Activated T-helper 2 cell treated with anti-CD3 and anti-CD28 coated beads, Interferon-gamma antibody, Interleukin-2, Interleukin-4, amounts not matched to agents 10 μg/mL and 5 μg/mL and 100 μg/mL, durations not matched to agents 14 hours and 24 hours and 36 hours (primary cell): ENCODE results near the gene SH2D1B. TPM values are rescaled to one million over a fixed set of nuclear protein-coding genes. Genes with fewer than 3 reads are reported as not detected.

Experiments used
- DNase-seq: peaks from one replicate; pipeline ENCODE4 v3.0.0; 2021; ENCODE audit warnings: low spot score
- H3K27ac Mint-ChIP-seq: one replicate; pipeline ENCODE4 v1.8.0; 2021; ENCODE audit warnings: mixed read lengths
- H3K27me3 Mint-ChIP-seq: one replicate; pipeline ENCODE4 v1.8.0; 2021; ENCODE audit warnings: low read depth, mixed read lengths
- H3K36me3 Mint-ChIP-seq: one replicate; pipeline ENCODE4 v1.8.0; 2021; ENCODE audit warnings: low read depth, mixed read lengths
- H3K4me1 Mint-ChIP-seq: one replicate; pipeline ENCODE4 v1.8.0; 2021; ENCODE audit warnings: low read depth, mixed read lengths
- H3K4me3 Mint-ChIP-seq: one replicate; pipeline ENCODE4 v1.8.0; 2021; ENCODE audit warnings: low read depth, mild to moderate bottlenecking, moderate library complexity, mixed read lengths
- H3K9me3 Mint-ChIP-seq: one replicate; pipeline ENCODE4 v1.8.0; 2021; ENCODE audit warnings: mixed read lengths
- intact Hi-C: fragments of 100-400 bp; cut with micrococcal nuclease; formaldehyde crosslinking; loops from one replicate; pipeline ENCODE4 v1.15.1; 2023
- total RNA-seq: library from RNA; stranded (reverse); gene quantifications from 2 replicates; pipeline ENCODE4 v1.2.3, GENCODE V29; 2022

SH2D1B gene
- total RNA-seq, 1 donor from 2014 or later = 0.84 TPM

DNA sequence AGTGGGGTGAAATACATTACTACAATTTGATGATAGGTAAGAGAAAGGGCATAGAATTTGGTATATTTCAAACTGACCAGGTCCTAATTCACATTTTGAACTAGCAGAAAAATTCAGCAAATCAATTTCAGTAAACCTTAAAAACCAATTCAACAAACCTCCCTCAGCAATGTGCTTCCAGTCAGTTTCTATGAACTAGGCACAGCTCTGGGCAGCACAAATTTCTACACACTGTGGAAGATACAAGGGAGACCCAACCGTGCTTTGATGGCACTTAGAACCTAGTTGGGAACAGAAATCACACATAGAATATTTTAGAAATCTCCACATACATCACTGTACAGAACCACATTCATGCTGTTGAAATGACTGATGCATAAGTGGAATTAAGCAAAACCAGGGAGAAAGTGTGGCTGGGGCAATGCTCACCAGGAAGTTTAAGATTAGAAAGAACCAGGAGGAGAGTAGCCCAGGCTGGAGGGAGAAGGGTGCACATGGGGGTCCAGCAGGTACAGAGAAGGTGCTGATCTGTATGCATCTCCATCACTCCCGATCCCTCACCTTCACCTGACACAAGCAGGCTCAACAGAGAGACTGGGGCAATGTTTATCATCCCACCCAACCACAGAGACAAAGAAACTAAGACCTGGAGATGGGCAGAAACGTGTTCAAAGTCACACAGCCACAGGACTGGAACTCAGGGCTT, 15.6 kb downstream of the SH2D1B start:
- no peak for DNase-seq
- H3K36me3 Mint-ChIP-seq = no peaks in the 10 kb centered on the region

DNA sequence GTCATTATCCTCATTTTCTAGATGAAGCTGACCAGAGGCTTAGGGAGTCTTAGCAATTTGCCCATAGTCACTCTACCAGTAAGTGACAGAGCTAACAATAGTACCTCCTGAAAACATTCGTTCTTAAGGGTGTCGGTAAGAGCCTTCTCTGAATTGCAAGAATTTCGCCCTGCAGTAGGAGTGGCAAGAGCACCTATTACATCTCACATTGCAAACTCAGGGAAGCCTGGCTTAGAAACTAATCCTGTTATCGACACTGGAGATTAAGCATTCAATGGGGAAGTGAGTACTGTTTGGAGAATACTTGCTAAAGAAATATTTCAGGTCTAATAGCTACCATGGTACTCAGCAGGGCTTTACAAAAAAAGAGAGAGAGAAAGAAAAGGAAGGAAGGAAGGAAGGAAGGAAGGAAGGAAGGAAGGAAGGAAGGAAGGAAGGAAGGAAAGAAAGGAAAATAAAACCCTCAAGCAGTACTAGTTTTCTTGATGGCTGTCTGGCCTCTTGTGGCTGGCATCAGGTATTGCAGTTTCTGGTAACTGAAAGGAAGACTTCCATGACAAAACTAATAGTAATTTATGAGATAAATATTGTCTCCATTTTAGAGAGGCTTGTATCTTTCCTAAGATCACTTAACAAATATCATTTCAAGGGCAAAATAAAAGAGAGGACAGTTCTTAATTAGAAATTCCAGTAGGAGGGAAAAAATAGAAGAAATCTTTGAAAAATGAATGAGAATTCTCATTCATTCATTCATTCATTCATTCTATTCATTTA, 20.0 kb downstream of the SH2D1B start:
- H3K9me3 Mint-ChIP-seq = no peaks in the 10 kb centered on the region
- H3K4me1 Mint-ChIP-seq = peaks cover 6% of the 10 kb centered on the region
- H3K36me3 Mint-ChIP-seq = no peaks in the 10 kb centered on the region
- intact Hi-C loops = loop anchor here (2.0 to 10.0 kb wide), 2 partner anchors 335 to 597 kb away; no protein-coding TSS in a partner anchor
- no peak overlapping the region for H3K4me3 Mint-ChIP-seq
- H3K27ac Mint-ChIP-seq = no peak overlapping the region
- peaks cover 21% of the 10 kb centered on the region for H3K27me3 Mint-ChIP-seq
- DNase-seq = no peak

More for the DNA sequence above, 15.6 kb downstream of the SH2D1B start:
- intact Hi-C loops = loop anchor here (10.0 kb wide), 1 partner anchor 602 kb away; no protein-coding TSS in a partner anchor
- no peak overlapping the region for H3K4me3 Mint-ChIP-seq
- H3K9me3 Mint-ChIP-seq = no peaks in the 10 kb centered on the region
- H3K27ac Mint-ChIP-seq = no peak overlapping the region
- no peaks in the 10 kb centered on the region for H3K4me1 Mint-ChIP-seq
- H3K27me3 Mint-ChIP-seq = peaks cover 29% of the 10 kb centered on the region

DNA sequence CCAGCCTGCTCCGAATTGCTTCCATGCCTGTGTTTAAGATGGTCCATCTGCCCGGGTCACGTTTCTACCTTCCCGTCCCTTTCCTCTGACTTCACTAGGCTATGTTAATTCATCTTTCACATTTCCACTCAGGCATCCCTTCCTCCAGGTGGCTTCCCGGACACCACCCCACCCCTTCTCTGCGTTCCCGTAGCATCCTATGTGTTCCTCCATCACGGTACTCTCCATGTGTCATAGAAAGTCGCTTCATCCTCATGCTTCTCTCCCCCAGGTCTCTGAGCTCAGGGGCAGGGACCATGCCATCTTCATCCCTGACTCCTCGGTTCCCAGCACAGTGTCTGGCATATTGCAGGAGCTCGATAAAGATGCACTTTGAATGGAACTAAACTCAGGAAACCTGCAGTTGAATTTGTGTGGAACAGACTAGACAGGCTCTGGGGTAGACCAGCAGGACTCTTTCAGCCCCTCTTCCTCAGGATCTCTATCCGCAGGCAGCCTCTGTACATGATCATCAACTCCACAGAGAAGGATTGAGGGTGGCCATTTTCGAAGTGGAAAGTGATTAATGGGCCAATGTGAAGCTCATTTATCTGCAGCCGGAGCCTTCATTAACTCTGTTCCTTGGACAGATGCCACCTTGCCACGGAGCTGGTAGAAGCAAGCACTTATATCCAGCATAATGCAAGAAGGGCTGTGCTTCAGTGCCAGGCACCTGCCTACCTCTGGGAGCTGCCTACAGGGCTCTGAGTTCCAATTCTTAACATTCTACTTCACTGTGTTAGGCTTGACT, 21.3 kb downstream of the SH2D1B start:
- no peak overlapping the region for H3K4me3 Mint-ChIP-seq
- no peak for DNase-seq
- peaks cover 13% of the 10 kb centered on the region for H3K27me3 Mint-ChIP-seq
- intact Hi-C loops = loop anchor here (10.0 kb wide), 1 partner anchor 596 kb away; no protein-coding TSS in a partner anchor
- H3K9me3 Mint-ChIP-seq = no peaks in the 10 kb centered on the region
- H3K27ac Mint-ChIP-seq = no peak overlapping the region
- peaks cover 6% of the 10 kb centered on the region for H3K4me1 Mint-ChIP-seq
- H3K36me3 Mint-ChIP-seq = no peaks in the 10 kb centered on the region

DNA sequence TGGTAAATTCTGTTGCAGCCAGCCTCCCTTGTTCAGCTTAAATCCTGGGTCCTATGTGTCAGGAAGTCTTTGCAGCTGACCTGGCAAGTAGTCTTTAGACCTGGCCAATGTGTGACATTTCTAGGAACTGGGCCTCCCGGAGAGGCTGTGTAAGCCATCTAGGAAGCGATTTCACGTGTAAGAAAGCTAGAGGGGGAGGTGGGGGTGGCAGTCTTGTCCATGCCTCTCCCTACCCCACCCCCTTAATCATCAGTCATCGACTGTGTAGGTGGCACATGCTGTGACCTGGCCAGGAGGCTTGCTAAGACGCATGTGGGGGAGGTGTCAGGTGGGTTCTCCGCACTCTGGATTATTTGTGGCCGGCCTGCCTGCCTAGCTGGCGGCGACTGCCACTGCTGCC, 22.0 kb downstream of the SH2D1B start:
- DNase-seq = no peak
- H3K4me3 Mint-ChIP-seq = no peak overlapping the region
- H3K27me3 Mint-ChIP-seq = peaks cover 13% of the 10 kb centered on the region
- H3K36me3 Mint-ChIP-seq = no peaks in the 10 kb centered on the region
- H3K9me3 Mint-ChIP-seq = no peaks in the 10 kb centered on the region
- intact Hi-C loops = loop anchor here (10.0 kb wide), 1 partner anchor 595 kb away; no protein-coding TSS in a partner anchor
- no peak overlapping the region for H3K27ac Mint-ChIP-seq
- peaks cover 6% of the 10 kb centered on the region for H3K4me1 Mint-ChIP-seq

DNA sequence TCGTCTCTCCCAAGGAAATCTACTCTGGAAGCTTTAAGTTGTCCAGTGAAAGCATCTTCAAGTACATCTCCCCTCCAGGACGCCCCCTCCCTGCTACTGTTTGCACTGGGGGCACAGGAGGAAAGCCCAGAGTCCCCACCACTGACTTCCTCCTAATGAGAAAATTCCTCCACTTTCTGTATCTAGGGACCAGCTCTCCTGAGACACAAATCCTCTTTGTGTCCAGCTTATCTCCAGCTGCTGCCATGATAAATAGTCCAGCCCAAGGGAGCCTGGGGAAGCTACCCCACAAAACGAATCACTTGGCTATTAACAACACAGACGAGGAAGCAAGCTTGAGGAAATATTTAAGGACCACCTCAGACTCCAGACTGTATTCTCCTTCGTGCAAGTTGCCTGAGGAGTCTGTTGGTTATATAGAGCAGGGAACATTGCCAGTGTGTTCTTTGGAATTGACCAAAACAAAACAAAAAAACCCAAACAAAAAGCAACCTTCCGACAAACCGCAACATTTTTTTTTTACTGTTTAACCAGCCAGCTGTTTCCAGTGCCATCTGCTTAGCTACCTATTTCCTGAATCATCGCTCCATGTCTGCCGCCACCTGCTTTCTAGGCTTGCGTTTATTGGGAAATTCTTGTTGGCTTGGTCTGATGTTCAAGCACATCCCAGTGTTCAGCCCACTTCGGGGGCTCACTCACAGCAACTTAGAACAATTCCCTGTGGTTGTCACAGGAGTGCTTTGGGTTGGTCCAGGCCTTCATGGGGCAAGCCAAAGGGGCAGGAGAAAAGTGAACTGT, 22.7 kb downstream of the SH2D1B start:
- H3K27me3 Mint-ChIP-seq = peaks cover 13% of the 10 kb centered on the region
- intact Hi-C loops = no loop called here
- no peaks in the 10 kb centered on the region for H3K36me3 Mint-ChIP-seq
- peaks cover 6% of the 10 kb centered on the region for H3K4me1 Mint-ChIP-seq
- no peak overlapping the region for H3K4me3 Mint-ChIP-seq
- no peak overlapping the region for H3K27ac Mint-ChIP-seq
- H3K9me3 Mint-ChIP-seq = no peaks in the 10 kb centered on the region
- DNase-seq = no peak

DNA sequence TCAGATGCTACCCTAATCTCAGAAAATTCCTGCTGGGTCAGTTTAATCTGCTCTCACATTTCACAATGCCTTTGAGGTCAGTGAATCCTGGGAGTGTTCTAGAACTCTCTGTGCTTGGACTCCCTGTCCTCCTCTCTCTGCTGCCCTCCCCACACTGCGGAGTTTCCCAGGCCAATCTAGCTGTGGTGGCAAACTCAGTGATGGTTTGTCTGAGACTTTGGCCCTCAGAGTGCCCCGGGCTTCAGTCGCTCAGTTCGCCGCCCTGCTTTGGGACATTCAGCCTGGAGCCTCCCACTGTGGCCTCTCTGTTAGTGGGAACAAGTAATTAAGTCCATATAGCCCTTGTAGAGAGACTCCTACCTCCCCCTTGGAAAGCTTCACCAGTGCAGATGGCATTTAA, 23.3 kb downstream of the SH2D1B start:
- no peak overlapping the region for H3K27ac Mint-ChIP-seq

DNA sequence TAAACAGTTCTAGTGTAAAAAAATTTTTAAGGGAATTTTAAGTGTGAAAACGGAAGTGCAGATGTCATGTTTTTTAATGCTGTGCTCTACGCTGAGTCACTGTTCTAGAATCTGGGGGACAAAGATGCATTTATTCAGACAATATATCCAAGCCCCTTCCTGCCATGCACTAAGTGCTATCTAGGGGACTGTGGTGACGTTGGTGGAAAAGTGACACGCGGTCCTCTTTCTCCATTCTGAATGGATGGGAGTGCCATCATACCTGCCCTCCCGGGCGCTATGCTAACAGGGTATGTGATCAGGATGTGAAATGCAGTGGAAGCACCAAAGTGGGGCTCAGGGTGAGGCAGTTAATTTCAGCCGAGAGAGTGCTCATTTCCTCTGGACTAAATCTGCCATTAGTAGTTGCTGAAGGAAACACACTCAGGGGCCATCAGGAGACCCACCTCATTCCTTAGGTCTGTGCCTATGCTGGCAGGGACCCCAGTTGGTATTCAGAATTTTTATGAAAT, 23.8 kb downstream of the SH2D1B start:
- Mint-ChIP-seq H3K27me3 (peaks cover 10% of the 10 kb centered on the region), H3K4me3 (no peak overlapping the region), H3K27ac (no peak overlapping the region), H3K36me3 (no peaks in the 10 kb centered on the region), H3K9me3 (no peaks in the 10 kb centered on the region), H3K4me1 (peaks cover 6% of the 10 kb centered on the region)
- no peak for DNase-seq
- intact Hi-C loops = no loop called here

More for the DNA sequence above, 23.3 kb downstream of the SH2D1B start:
- DNase-seq = no peak
- intact Hi-C loops = no loop called here
- Mint-ChIP-seq H3K27me3 (peaks cover 13% of the 10 kb centered on the region), H3K9me3 (no peaks in the 10 kb centered on the region), H3K36me3 (no peaks in the 10 kb centered on the region), H3K4me1 (peaks cover 6% of the 10 kb centered on the region), H3K4me3 (no peak overlapping the region)

DNA sequence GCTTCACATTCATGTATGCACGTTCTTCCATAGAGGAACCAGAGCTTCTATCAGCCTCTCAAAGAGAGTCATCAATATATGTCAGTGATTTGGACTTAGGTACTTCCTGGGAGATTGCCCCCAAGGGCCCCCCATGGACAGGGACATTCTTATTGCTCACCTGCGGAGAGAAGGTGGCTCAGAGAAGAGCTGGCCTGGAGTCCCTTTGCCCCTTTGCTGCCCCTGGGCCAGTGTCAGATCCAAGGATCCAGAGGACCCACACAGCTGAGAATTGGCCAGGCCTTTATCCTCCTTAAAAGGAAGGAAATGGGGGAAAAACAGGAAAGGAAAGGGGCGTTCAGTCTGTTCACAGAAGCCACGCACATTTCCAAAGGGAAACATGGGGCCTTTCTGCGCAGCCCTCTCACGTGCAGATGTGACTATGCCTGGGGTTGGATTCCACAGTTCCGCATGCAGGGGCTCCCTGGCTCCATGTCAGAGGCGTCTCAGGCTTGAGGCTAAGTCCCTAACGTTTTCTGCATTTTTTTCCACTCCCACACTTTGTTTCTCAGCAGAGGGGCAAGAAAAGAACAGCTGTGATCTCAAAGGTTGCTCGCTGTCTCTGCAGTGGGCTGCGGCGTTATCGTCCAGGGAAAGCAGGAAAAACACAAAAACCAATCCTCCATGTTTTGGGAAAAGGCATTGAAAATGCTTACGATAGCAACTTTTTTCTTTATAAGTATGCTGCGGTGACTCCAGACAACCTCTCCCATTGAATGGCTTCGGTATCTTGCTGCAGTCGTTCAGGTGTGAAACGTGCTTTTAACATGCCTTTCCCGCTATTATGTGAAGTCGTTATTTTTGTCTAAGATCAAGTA, 24.5 kb downstream of the SH2D1B start:
- intact Hi-C loops = no loop called here
- H3K9me3 Mint-ChIP-seq = no peaks in the 10 kb centered on the region
- no peaks in the 10 kb centered on the region for H3K36me3 Mint-ChIP-seq

DNA sequence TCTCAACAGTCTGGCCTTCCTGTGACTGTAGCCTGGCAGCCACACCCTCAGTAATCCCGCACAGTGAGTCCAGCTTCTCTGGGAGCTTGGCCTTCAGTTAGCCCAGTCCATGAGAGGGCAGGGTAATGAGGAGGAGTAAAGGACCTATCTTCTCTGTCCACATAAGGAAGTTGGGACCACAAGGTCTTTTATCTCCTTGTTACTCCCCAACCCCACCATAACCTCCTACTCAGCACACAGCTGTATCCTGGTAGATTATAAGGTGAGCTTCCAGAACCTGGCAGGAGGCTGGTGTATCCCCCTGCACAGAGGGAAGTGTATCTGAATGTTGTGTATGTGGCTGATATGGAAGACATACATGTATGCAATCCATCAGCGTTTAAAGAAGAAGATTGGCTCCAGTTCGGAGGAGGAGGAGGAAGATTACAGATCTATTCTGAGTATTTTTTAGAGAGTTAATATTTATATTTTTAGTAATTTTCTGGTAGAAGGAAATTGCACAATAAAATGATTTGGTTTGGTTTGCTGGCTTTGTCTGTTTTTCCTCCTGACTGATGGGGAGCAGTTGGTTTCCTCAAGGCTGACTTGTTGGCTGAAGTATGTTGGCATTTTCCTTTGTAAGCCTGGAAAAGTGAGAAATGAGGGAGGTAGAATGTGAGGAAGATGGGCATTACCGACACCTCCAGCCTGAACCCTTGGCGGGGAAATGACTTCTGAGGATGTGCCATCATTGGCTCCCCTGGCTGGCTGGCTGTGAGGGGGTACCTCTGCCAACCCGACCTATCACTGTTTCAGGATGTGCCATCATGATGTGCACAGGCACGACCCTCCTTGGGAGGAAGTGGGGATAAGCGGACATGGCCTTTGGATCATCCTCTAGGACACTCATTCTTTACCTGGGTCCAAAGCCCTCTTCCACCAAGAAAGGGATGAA, 25.4 kb downstream of the SH2D1B start:
- H3K27me3 Mint-ChIP-seq = peaks cover 8% of the 10 kb centered on the region
- no peak overlapping the region for H3K27ac Mint-ChIP-seq
- H3K4me1 Mint-ChIP-seq = peaks cover 6% of the 10 kb centered on the region
- DNase-seq = no peak
- H3K9me3 Mint-ChIP-seq = no peaks in the 10 kb centered on the region
- H3K4me3 Mint-ChIP-seq = no peak overlapping the region
- intact Hi-C loops = no loop called here
- H3K36me3 Mint-ChIP-seq = no peaks in the 10 kb centered on the region

More for the DNA sequence above, 24.5 kb downstream of the SH2D1B start:
- no peak for DNase-seq
- Mint-ChIP-seq H3K27ac (no peak overlapping the region), H3K4me1 (peaks cover 6% of the 10 kb centered on the region), H3K4me3 (no peak overlapping the region), H3K27me3 (peaks cover 9% of the 10 kb centered on the region)

DNA sequence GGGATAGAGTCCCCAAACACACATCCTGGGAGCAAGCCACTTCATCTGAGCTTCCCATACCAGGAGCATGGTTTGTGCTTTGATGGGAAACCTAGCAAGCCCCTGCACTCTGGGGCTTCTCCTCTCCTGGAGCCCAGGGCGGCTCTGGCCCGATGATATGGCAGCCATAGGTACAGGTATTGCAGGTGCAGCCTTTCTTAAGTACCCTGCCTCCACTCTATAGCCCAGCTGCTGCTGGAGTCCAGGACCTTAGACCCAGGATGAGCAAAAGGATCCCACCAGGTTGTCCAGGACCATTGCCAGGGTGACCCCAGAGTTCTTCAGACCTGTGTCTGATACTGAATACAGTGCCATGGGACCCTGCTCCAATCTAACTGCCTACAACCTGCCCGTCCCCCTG, 26.2 kb downstream of the SH2D1B start:
- Mint-ChIP-seq H3K9me3 (no peaks in the 10 kb centered on the region), H3K27me3 (peaks cover 8% of the 10 kb centered on the region), H3K4me1 (peaks cover 6% of the 10 kb centered on the region), H3K36me3 (no peaks in the 10 kb centered on the region), H3K27ac (no peak overlapping the region), H3K4me3 (no peak overlapping the region)
- intact Hi-C loops = no loop called here
- no peak for DNase-seq

DNA sequence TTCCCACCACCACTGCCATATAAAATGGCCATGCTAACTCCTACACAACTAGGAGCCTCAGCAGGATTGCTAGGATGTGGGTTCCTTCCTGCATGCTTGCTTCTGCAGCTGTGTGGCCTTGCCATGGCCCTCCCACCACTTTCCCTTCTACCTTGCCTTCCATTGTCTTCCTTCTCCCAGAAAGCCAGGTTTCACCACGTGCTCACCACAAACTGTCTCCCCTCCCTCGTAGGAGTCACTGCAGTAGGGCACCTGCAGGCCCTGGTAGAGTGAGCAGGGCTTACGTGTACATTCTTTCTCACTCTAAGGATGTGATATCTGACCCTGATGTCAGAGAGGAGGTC, 26.7 kb downstream of the SH2D1B start:
- Mint-ChIP-seq H3K27ac (no peak overlapping the region), H3K36me3 (no peaks in the 10 kb centered on the region), H3K27me3 (peaks cover 4% of the 10 kb centered on the region), H3K4me3 (no peak overlapping the region), H3K9me3 (no peaks in the 10 kb centered on the region), H3K4me1 (peaks cover 6% of the 10 kb centered on the region)
- intact Hi-C loops = no loop called here
- no peak for DNase-seq
